WERI-Rb-1 (cell line): ENCODE results near the gene NHLRC3.

Source experiments
- DNase-seq: peaks from one replicate; pipeline ENCODE4 v3.0.0-alpha.2; 2020
- H3K27ac ChIP-seq: fragments of 250-450 bp; sonication (Bioruptor Pico); 2 replicates; pipeline ENCODE4 v1.5.1; 2020; ENCODE audit warnings: mild to moderate bottlenecking, moderate library complexity
- H3K27me3 ChIP-seq: fragments of 250-450 bp; sonication (Bioruptor Pico); 2 replicates; pipeline ENCODE4 v1.5.1; 2021; ENCODE audit warnings: mild to moderate bottlenecking, low read depth, moderate library complexity; ENCODE audit not compliant: insufficient read depth, severe bottlenecking
- H3K36me3 ChIP-seq: fragments of 250-450 bp; sonication (Bioruptor Pico); 2 replicates; pipeline ENCODE4 v1.5.1; 2020; ENCODE audit warnings: mild to moderate bottlenecking, moderate library complexity
- H3K4me3 ChIP-seq: 2 replicates; pipeline ENCODE4 v1.5.1; 2011; ENCODE audit warnings: low read depth, mild to moderate bottlenecking, control low read depth, low read length
- H3K9me3 ChIP-seq: fragments of 250-450 bp; sonication (Bioruptor Pico); 2 replicates; pipeline ENCODE4 v1.5.1; 2021; ENCODE audit warnings: mild to moderate bottlenecking, moderate library complexity; ENCODE audit not compliant: severe bottlenecking
- CTCF ChIP-seq: IDR thresholded peaks from 2 replicates; pipeline ENCODE4 v1.5.1; 2011; ENCODE audit warnings: low read depth, mild to moderate bottlenecking, control low read depth, inconsistent platforms, low read length

Gene NHLRC3

DNA sequence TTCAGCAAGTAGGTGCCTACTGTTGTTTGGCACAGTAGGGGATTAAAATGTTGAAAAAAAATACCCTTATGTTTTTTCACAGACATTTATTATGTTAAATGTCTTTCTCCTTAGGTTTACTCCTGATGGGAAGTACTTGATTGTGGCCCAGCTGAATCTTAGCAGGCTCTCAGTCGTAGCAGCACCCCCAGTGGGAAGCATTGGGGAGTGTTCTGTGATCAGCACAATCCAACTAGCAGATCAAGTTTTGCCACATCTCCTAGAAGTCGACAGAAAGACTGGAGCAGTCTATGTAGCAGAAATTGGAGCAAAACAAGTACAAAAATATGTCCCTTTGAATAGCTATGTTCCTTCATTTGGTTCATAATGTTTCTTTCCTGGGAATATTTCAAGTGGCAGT, 9.3 kb downstream of the NHLRC3 start:
- Histone ChIP-seq H3K9me3 (no peaks in the 10 kb centered on the region), H3K4me3 (no peak overlapping the region), H3K27me3 (no peaks in the 10 kb centered on the region), H3K36me3 (no peaks in the 10 kb centered on the region), H3K27ac (no peak overlapping the region)
- no peak for TF ChIP-seq CTCF
- DNase-seq, result peak; percentile 9

- Histone ChIP-seq H3K4me3 (no peak overlapping the region), H3K27ac (no peak overlapping the region), H3K27me3 (no peaks in the 10 kb centered on the region), H3K9me3 (no peaks in the 10 kb centered on the region), H3K36me3 (no peaks in the 10 kb centered on the region)
- no peak for DNase-seq
- TF ChIP-seq CTCF, result no peak
These were observed 10.6 kb downstream of the NHLRC3 start for GRCh38 chr13:39048806-39049205.

DNA sequence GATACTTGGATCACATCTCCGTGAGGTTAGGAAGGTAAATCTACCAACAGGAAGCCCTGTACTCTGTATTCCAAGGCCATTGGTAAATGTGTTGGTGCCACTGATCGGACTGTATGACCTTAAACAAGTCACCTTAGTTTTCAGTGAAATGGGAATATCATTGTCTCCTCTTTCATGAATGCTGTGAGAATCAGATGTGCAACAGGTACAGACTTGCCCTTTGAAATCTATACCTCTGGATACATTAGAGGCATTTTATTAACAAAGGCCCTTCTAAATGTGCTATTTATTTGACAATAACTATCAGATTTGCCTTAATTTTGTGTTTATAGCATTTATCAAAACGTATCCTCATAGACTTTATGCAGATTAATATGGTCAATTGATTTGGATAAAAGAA, 11.0 kb downstream of the NHLRC3 start:
- Histone ChIP-seq H3K36me3 (no peaks in the 10 kb centered on the region), H3K27ac (no peak overlapping the region), H3K9me3 (no peaks in the 10 kb centered on the region), H3K27me3 (no peaks in the 10 kb centered on the region), H3K4me3 (no peak overlapping the region)
- no peak for DNase-seq
- TF ChIP-seq CTCF, result no peak

DNA sequence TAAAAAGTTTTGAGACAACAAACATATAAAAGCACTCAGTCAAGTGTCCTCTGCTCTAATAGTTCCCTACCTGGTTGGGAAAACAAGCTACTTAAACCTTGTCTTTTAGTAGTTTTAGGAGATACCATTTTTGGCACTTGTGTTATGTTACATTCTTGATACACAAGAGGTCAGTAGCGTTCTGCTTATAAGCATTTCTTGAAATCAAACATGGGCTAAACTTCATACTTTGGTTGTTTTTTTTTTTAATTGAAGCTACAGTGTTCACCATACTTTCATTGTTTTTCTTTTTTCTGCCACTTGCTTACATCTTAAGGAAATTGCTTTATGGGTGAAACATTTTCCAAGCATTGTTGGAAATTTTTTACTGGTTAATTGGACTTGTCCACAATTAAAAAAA, 12.9 kb downstream of the NHLRC3 start:
- DNase-seq, result no peak

DNA sequence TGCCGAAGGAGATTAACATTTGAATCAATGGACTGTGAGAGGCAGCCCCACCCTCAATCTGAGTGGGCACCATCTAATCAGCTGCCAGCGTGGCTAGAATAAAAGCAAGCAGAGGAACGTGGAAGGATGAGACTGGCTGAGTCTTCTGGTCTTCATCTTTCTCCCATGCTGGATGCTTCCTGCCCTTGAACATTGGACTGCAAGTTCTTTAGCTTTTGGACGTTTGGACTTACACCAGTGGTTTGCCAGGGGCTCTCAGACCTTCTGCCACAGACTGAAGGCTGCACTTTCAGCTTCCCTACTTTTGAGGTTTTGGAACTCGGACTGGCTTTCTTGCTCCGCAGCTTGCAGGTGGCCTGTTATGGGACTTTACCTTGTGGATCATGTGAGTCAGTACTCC, 14.7 kb downstream of the NHLRC3 start:
- no peak for DNase-seq
- Histone ChIP-seq H3K27ac (no peak overlapping the region), H3K4me3 (no peak overlapping the region), H3K36me3 (no peaks in the 10 kb centered on the region), H3K9me3 (no peaks in the 10 kb centered on the region), H3K27me3 (no peaks in the 10 kb centered on the region)
- no peak for TF ChIP-seq CTCF

More for the DNA sequence above, 12.9 kb downstream of the NHLRC3 start:
- no peaks in the 10 kb centered on the region for H3K27me3 ChIP-seq
- H3K4me3 ChIP-seq, result no peak overlapping the region
- no peaks in the 10 kb centered on the region for H3K36me3 ChIP-seq
- TF ChIP-seq CTCF, result 0 out of 2 replicates have a peak, but pooled peaks have one; percentile 2
- H3K27ac ChIP-seq, result no peak overlapping the region
- no peaks in the 10 kb centered on the region for H3K9me3 ChIP-seq

- Histone ChIP-seq H3K27me3 (no peaks in the 10 kb centered on the region), H3K36me3 (no peaks in the 10 kb centered on the region), H3K27ac (no peak overlapping the region), H3K9me3 (no peaks in the 10 kb centered on the region), H3K4me3 (no peak overlapping the region)
- no peak for TF ChIP-seq CTCF
- no peak for DNase-seq
These were observed 15.9 kb downstream of the NHLRC3 start for GRCh38 chr13:39054112-39054511.
